HG03060 (cell line): ENCODE data around the gene SLC30A9.

ENCODE experiments used
- ATAC-seq: cut with Tn5 transposase; IDR thresholded peaks from one replicate; pipeline ENCODE4 v1.9.1; 2021; ENCODE audit warnings: low read depth, moderate number of reproducible peaks; ENCODE audit not compliant: unreplicated experiment

SLC30A9 gene

DNA sequence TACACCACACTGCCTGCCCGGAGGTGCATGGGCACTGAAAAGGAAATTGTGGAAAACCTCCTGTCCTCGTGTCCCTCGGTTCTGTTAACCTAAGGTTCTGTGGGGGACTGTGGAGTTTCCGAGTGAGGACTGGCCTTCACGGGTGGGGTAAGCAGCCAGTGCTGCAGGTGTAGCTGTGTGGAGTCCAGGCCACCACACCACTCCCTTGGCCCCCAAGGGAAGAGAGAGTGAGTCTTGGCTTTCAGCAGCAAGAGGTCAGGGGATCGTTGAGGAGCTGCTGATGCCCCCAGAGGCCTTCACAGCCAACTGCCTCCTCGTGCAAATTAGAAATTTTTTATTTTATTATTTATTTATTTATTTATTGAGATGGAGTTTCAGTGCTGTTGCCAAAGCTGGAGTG lies 141.8 kb downstream of the SLC30A9 start:
- no peak for ATAC-seq

DNA sequence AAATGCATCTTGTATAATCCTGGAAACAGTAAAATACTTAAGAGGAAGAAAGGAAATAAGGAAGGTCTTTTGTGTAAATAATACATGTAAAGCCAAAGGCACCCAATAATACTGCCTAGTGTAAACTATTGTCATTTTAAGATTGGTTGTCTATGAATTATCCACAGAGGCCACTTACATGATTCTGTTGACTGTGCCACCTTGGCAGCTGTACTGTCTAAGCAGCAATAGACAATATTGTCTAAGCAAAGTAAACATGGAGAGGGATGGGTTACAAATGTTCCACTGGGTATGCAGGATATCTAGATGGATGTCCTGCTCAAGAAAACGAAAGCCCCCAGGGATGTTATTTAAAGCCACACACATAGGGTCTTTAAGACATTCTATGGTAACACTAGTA lies 142.7 kb downstream of the SLC30A9 start:
- no peak for ATAC-seq

DNA sequence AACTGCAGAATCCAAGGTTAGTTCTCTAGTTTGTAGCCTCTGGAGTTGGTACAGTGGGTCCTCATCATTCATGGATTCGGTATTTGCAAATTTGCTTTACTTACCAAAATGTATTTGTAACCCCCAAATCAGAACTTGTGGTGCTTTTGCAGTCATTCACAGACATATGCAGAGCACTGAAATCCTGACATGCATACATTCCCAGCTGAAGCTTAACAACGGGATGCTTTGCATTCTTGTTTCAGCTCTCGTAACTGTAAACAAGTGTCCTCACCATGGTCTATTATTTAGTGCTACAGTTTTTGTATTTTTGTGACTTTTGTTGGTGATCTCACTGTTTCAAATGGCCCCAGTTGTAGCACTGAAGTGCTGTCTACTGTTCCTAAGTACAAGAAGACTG lies 146.0 kb downstream of the SLC30A9 start:
- no peak for ATAC-seq
